ENCODE measurements around the gene CDH26. TPM values are rescaled to one million over a fixed set of nuclear protein-coding genes. Genes with fewer than 3 reads are reported as not detected.

The CDH26 gene
- total and polyA plus RNA-seq, 2 of the 13 experiments (the other 11 are each of a cell fraction or from before 2014, with no cell fraction given): 0.40 to 1.1 TPM

DNA sequence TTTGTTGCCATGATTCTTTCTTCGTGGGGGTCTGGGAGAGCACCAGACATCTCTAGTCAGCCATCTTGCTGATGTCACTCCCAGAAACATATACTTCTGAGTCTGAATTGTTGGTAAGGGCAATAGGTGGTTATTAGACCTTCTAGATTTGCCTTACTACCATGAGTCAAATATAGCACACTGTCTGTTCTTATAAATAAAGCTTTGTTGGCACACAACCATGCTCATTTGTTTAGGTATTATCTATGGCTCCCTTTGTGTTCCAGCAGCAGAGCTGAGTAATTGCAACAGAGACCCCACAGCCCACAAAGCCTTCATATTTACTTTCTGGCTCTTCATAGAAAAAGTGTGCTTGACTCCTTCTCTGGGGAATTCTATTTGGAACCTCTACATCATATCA, 62.9 kb downstream of the CDH26 start:
- Histone ChIP-seq H3K27me3 (ENCODE audit: control insufficient read depth in 1 of 2, insufficient read depth in 2 of 2, low read length in 2 of 2) (no peaks in the 10 kb centered on the region), H3K4me3 (replicated peaks in 1 of 3; ENCODE audit: insufficient read depth in 1 of 3, low read depth in 2 of 3, low read length in 3 of 3) (no peak overlapping the region), H3K9me3 (ENCODE audit: low read length) (no peaks in the 10 kb centered on the region), H3K4me1 (ENCODE audit: insufficient read depth, low read length) (no peaks in the 10 kb centered on the region), H3K9ac (ENCODE audit: insufficient read depth, low read depth, low read length) (no peak overlapping the region), H3K79me2 (ENCODE audit: insufficient read depth, low read length) (no peaks in the 10 kb centered on the region), H2AFZ (ENCODE audit: low read length) (no peak overlapping the region), H3K27ac (ENCODE audit: extremely low read length, insufficient read depth, low read length) (no peak overlapping the region), H4K20me1 (ENCODE audit: insufficient read depth, low read length) (no peaks in the 10 kb centered on the region), H3K4me2 (ENCODE audit: low read depth, low read length) (no peak overlapping the region), H3K36me3 (replicated peaks in 1 of 2; ENCODE audit: control insufficient read depth in 1 of 2, insufficient read depth in 2 of 2, low read length in 2 of 2) (no peaks in the 10 kb centered on the region)
- no TSS peak for BruUV-seq (replicated peaks)
- no peak for ATAC-seq
- WGBS (ENCODE audit: low lambda C conversion rate): 0% methylated on average over 1 of the region's 1 CpG
- intact Hi-C loops (cut with micrococcal nuclease; ENCODE audit: unreplicated experiment): no loop called here
- FAIRE-seq: no peak
- in situ Hi-C loops (cut with HindIII; ENCODE audit: extremely low pct_ligation_motif_present, low pct_unique_long_range_greater_than_20kb): no loop called here
- ChIA-PET POLR2A (no interaction called here), CTCF (ENCODE audit: low intra/inter-chr PET ratio, low total read pairs) (no interaction called here)
- DNase-seq (ENCODE audit: low spot score): no peak
- TF ChIP-seq, protein P1, sequence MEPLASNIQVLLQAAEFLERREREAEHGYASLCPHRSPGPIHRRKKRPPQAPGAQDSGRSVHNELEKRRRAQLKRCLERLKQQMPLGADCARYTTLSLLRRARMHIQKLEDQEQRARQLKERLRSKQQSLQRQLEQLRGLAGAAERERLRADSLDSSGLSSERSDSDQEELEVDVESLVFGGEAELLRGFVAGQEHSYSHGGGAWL (CRISPR knock-in tag; IDR thresholded peaks at IDR 0.05): no peak
- TF ChIP-seq SRY (CRISPR knock-in tag; IDR thresholded peaks at IDR 0.05): no peak
- TF ChIP-seq ZBTB42 (CRISPR knock-in tag; IDR thresholded peaks at IDR 0.05): no peak
- no peak for TF ChIP-seq CC2D1A (CRISPR knock-in tag; IDR thresholded peaks at IDR 0.05)
- no peak for TF ChIP-seq PHF21A (CRISPR knock-in tag; IDR thresholded peaks at IDR 0.05)
- no peak for TF ChIP-seq MIER2 (CRISPR knock-in tag; IDR thresholded peaks at IDR 0.05)
- TF ChIP-seq, protein P2, sequence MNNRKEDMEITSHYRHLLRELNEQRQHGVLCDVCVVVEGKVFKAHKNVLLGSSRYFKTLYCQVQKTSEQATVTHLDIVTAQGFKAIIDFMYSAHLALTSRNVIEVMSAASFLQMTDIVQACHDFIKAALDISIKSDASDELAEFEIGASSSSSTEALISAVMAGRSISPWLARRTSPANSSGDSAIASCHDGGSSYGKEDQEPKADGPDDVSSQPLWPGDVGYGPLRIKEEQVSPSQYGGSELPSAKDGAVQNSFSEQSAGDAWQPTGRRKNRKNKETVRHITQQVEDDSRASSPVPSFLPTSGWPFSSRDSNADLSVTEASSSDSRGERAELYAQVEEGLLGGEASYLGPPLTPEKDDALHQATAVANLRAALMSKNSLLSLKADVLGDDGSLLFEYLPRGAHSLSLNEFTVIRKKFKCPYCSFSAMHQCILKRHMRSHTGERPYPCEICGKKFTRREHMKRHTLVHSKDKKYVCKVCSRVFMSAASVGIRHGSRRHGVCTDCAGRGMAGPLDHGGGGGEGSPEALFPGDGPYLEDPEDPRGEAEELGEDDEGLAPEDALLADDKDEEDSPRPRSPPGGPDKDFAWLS (CRISPR knock-in tag; IDR thresholded peaks at IDR 0.05; ENCODE audit: borderline replicate concordance): no peak

DNA sequence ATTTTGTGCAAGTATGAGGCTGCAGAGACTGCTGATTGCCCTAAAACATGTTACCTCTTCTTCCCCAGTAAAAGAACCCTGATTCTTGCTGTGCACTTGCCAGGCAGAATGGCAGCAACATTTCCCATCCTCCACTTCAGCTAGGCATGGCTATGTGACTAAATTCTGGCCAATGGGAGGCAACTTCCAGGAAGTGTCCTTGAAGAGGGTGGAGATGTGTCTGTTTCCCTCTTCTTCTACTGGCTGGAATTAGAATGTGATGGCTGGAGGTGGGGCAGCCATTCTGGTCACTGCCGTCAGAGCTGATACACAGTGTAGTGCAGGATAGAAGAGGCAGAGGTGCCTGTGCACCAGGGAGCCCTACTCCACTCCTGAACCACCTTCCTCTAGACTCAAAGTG, 64.6 kb downstream of the CDH26 start:
- TF ChIP-seq ZNF383 (CRISPR knock-in tag; IDR thresholded peaks at IDR 0.05; ENCODE audit: borderline replicate concordance): no peak
- Histone ChIP-seq H3K4me2 (ENCODE audit: low read depth, low read length) (no peak overlapping the region), H3K4me1 (ENCODE audit: insufficient read depth, low read length) (no peaks in the 10 kb centered on the region), H3K4me3 (replicated peaks in 1 of 3; ENCODE audit: insufficient read depth in 1 of 3, low read depth in 2 of 3, low read length in 3 of 3) (no peak overlapping the region), H3K9me3 (ENCODE audit: low read length) (no peaks in the 10 kb centered on the region), H2AFZ (ENCODE audit: low read length) (no peak overlapping the region), H3K27me3 (ENCODE audit: control insufficient read depth in 1 of 2, insufficient read depth in 2 of 2, low read length in 2 of 2) (no peaks in the 10 kb centered on the region), H4K20me1 (ENCODE audit: insufficient read depth, low read length) (no peaks in the 10 kb centered on the region), H3K27ac (ENCODE audit: extremely low read length, insufficient read depth, low read length) (no peak overlapping the region), H3K9ac (ENCODE audit: insufficient read depth, low read depth, low read length) (no peak overlapping the region), H3K79me2 (ENCODE audit: insufficient read depth, low read length) (no peaks in the 10 kb centered on the region), H3K36me3 (replicated peaks in 1 of 2; ENCODE audit: control insufficient read depth in 1 of 2, insufficient read depth in 2 of 2, low read length in 2 of 2) (no peaks in the 10 kb centered on the region)
- no peak for FAIRE-seq
- CTCF ChIA-PET (ENCODE audit: low intra/inter-chr PET ratio, low total read pairs): no interaction called here
- POLR2A ChIA-PET: no interaction called here
- no TSS peak for BruUV-seq (replicated peaks)
- no peak for ATAC-seq
- intact Hi-C loops (cut with micrococcal nuclease; ENCODE audit: unreplicated experiment): no loop called here
- DNase-seq (ENCODE audit: low spot score): no peak
- in situ Hi-C loops (cut with HindIII; ENCODE audit: extremely low pct_ligation_motif_present, low pct_unique_long_range_greater_than_20kb): no loop called here
- 13% methylated on average over 1 of the region's 1 CpG for whole genome bisulfite sequencing (ENCODE audit: low lambda C conversion rate)

Measured in HepG2 (cell line).